GM23338 (cell line): ENCODE measurements around the gene MEPE. TPM values are rescaled to one million over a fixed set of nuclear protein-coding genes. Genes with fewer than 3 reads are reported as not detected.

ENCODE experiments used
- ATAC-seq: fragments of 200-7000 bp; cut with Tn5 transposase; 3 replicates; pipeline ENCODE4 v1.9.1; 2020
- DNase-seq: peaks from one replicate; pipeline ENCODE4 v3.0.0-alpha.2; 2015; ENCODE audit warnings: low spot score
- H2AFZ ChIP-seq: fragments of 200-600 bp; sonication (generic); 2 replicates; pipeline ENCODE4 v1.8.0; 2016; ENCODE audit warnings: antibody characterized with exemption, mild to moderate bottlenecking, moderate library complexity
- H3F3A ChIP-seq: fragments of 200-600 bp; sonication (generic); replicated peaks from 2 replicates; pipeline ENCODE4 v1.8.0; 2017; ENCODE audit warnings: antibody characterized with exemption, mixed run types, low read depth
- H3K27ac ChIP-seq: fragments of 200-600 bp; sonication (generic); 2 replicates; pipeline ENCODE4 v1.6.1; 2016; ENCODE audit warnings: low read depth
- H3K27me3 ChIP-seq: fragments of 200-600 bp; sonication (generic); 2 replicates; pipeline ENCODE4 v1.8.0; 2016; ENCODE audit warnings: mild to moderate bottlenecking, mixed run types, moderate library complexity; ENCODE audit not compliant: insufficient read depth
- H3K36me3 ChIP-seq: fragments of 200-600 bp; sonication (generic); 2 replicates; pipeline ENCODE4 v1.8.0; 2016; ENCODE audit warnings: mild to moderate bottlenecking; ENCODE audit not compliant: insufficient read depth
- H3K4me1 ChIP-seq: fragments of 200-600 bp; sonication (generic); 2 replicates; pipeline ENCODE4 v1.8.0; 2016; ENCODE audit warnings: mild to moderate bottlenecking, moderate library complexity; ENCODE audit not compliant: insufficient read depth
- H3K4me2 ChIP-seq: fragments of 200-600 bp; sonication (generic); 2 replicates; pipeline ENCODE4 v1.7.1; 2017; ENCODE audit warnings: mixed run types
- H3K4me3 ChIP-seq: fragments of 200-600 bp; sonication (generic); 2 replicates; pipeline ENCODE4 v1.6.1; 2016; ENCODE audit warnings: mixed run types
- H3K79me2 ChIP-seq: fragments of 200-600 bp; sonication (generic); replicated peaks from 2 replicates; pipeline ENCODE4 v1.8.0; 2017; ENCODE audit warnings: mild to moderate bottlenecking; ENCODE audit not compliant: insufficient read depth
- H3K9me2 ChIP-seq: fragments of 200-600 bp; sonication (generic); 2 replicates; pipeline ENCODE4 v1.8.0; 2017; ENCODE audit not compliant: insufficient read depth
- H4K20me1 ChIP-seq: fragments of 200-600 bp; sonication (generic); replicated peaks from 2 replicates; pipeline ENCODE4 v1.8.0; 2017; ENCODE audit warnings: mild to moderate bottlenecking; ENCODE audit not compliant: insufficient read depth
- H3K27ac Mint-ChIP-seq: 2 replicates; pipeline ENCODE4 v1.8.0; 2020; ENCODE audit warnings: inconsistent platforms, mild to moderate bottlenecking, moderate library complexity, mixed read lengths
- H3K27me3 Mint-ChIP-seq: 3 replicates; pipeline ENCODE4 v1.8.0; 2022; ENCODE audit warnings: low read depth, mild to moderate bottlenecking, moderate library complexity, mixed read lengths, inconsistent platforms; ENCODE audit not compliant: insufficient read depth, poor library complexity
- H3K36me3 Mint-ChIP-seq: 3 replicates; pipeline ENCODE4 v1.8.0; 2021; ENCODE audit warnings: low read depth, mild to moderate bottlenecking, inconsistent platforms, moderate library complexity, mixed read lengths
- H3K4me1 Mint-ChIP-seq: 3 replicates; pipeline ENCODE4 v1.8.0; 2020; ENCODE audit warnings: mild to moderate bottlenecking, inconsistent platforms, mixed read lengths
- H3K4me3 Mint-ChIP-seq: 3 replicates; pipeline ENCODE4 v1.8.0; 2021; ENCODE audit warnings: moderate library complexity, mild to moderate bottlenecking, inconsistent platforms, mixed read lengths
- H3K9me3 Mint-ChIP-seq: 3 replicates; pipeline ENCODE4 v1.8.0; 2020; ENCODE audit warnings: moderate library complexity, mild to moderate bottlenecking, inconsistent platforms, mixed read lengths
- CREB1 ChIP-seq: fragments of 250-450 bp; sonication (Bioruptor Pico); IDR thresholded peaks from 2 replicates; pipeline ENCODE4 v1.5.0; 2020; ENCODE audit warnings: low read depth, mild to moderate bottlenecking, moderate library complexity
- CTCF ChIP-seq, 2 experiments: fragments of 200-600 bp in 1 of 2; sonication (generic) in 1 of 2; conservative IDR thresholded peaks; 2 replicates each; pipeline versions ENCODE4 v1.5.1 to v1.6.1; 2016 to 2017; ENCODE audit warnings: antibody characterized with exemption in 2 of 2, low read depth in 2 of 2, mild to moderate bottlenecking in 2 of 2, moderate library complexity in 1 of 2
- ETS1 ChIP-seq: IDR thresholded peaks from 2 replicates; pipeline ENCODE4 v1.6.1; 2016; ENCODE audit warnings: antibody characterized with exemption
- EZH2 ChIP-seq: fragments of 200-600 bp; sonication (generic); IDR thresholded peaks from one replicate; pipeline ENCODE4 v1.8.0; 2017; ENCODE audit warnings: antibody characterized with exemption, mild to moderate bottlenecking, low read depth; ENCODE audit not compliant: unreplicated experiment
- EZH2phosphoT487 ChIP-seq: fragments of 200-600 bp; sonication (generic); IDR thresholded peaks from one replicate; pipeline ENCODE4 v1.8.1; 2018; ENCODE audit warnings: antibody characterized with exemption; ENCODE audit not compliant: unreplicated experiment
- JUNB ChIP-seq: IDR thresholded peaks from one replicate; pipeline ENCODE4 v1.6.1; 2016; ENCODE audit warnings: antibody characterized with exemption; ENCODE audit not compliant: unreplicated experiment
- NANOG ChIP-seq: IDR thresholded peaks from 2 replicates; pipeline ENCODE4 v1.6.1; 2016; ENCODE audit warnings: antibody characterized with exemption, borderline replicate concordance
- POLR2AphosphoS5 ChIP-seq: IDR thresholded peaks from 2 replicates; pipeline ENCODE4 v1.6.1; 2016; ENCODE audit warnings: antibody characterized with exemption, low read depth
- REST ChIP-seq: IDR thresholded peaks from one replicate; pipeline ENCODE4 v1.6.1; 2018; ENCODE audit warnings: antibody characterized with exemption; ENCODE audit not compliant: unreplicated experiment
- STAT1 ChIP-seq: IDR thresholded peaks from one replicate; pipeline ENCODE4 v1.6.1; 2016; ENCODE audit warnings: antibody characterized with exemption; ENCODE audit not compliant: unreplicated experiment
- ZNF114 ChIP-seq: fragments of 250-450 bp; sonication (Bioruptor Pico); IDR thresholded peaks from 2 replicates; pipeline ENCODE4 v1.5.0; 2020; ENCODE audit warnings: mild to moderate bottlenecking, moderate library complexity
- ZNF331 ChIP-seq: fragments of 250-450 bp; sonication (Bioruptor Pico); IDR thresholded peaks from 2 replicates; pipeline ENCODE4 v1.5.0; 2020; ENCODE audit warnings: low read depth, mild to moderate bottlenecking, moderate library complexity
- ZNF462 ChIP-seq: fragments of 250-450 bp; sonication (Bioruptor Pico); IDR thresholded peaks from 2 replicates; pipeline ENCODE4 v1.5.0; 2020; ENCODE audit warnings: mild to moderate bottlenecking, moderate library complexity
- polyA plus RNA-seq: library from polyadenylated mRNA; unstranded; fragments of >200 nt; fragmentation: Nextera tagmentation; extraction: Ambion mirVana; gene quantifications from 2 replicates; pipeline ENCODE4 v1.2.1, GENCODE V29; 2016
- total RNA-seq: library from RNA; depleted of rRNA; stranded (reverse); fragments of >200 nt; shearing (Covaris generic); gene quantifications from 2 replicates; pipeline ENCODE4 v1.2.3, GENCODE V29; 2014

MEPE gene
- total and polyA plus RNA-seq, 2 experiments from 2014 or later: not detected

GRCh38 chr4:87851332-87851731 is 18.6 kb downstream of the MEPE start:
- Histone ChIP-seq H3K79me2 (no peaks in the 10 kb centered on the region), H3K36me3 (no peaks in the 10 kb centered on the region), H3K27ac (no peak overlapping the region), H3K4me3 (no peak overlapping the region), H3K4me2 (no peak overlapping the region), H2AFZ (no peak overlapping the region), H3F3A (no peaks in the 10 kb centered on the region), H3K9me2 (no peaks in the 10 kb centered on the region), H3K4me1 (peaks cover 17% of the 10 kb centered on the region), H3K27me3 (no peaks in the 10 kb centered on the region), H4K20me1 (no peaks in the 10 kb centered on the region)
- Mint-ChIP-seq H3K27me3 (peaks cover 2% of the 10 kb centered on the region), H3K36me3 (no peaks in the 10 kb centered on the region), H3K4me3 (no peak overlapping the region), H3K27ac (no peak overlapping the region), H3K9me3 (no peaks in the 10 kb centered on the region), H3K4me1 (peaks cover 39% of the 10 kb centered on the region)
- ATAC-seq: no peak
- no peak for TF ChIP-seq NANOG
- TF ChIP-seq ETS1: no peak
- TF ChIP-seq CREB1 (CRISPR knock-in tag): no peak
- no peak for TF ChIP-seq EZH2
- TF ChIP-seq REST: no peak
- no peak for TF ChIP-seq JUNB
- TF ChIP-seq STAT1: no peak
- TF ChIP-seq ZNF462 (CRISPR knock-in tag): no peak
- TF ChIP-seq ZNF331: no peak
- TF ChIP-seq ZNF114 (CRISPR knock-in tag): no peak
- no peak for TF ChIP-seq CTCF (conservative IDR thresholded peaks at IDR 0.05; ENCODE audit: low read depth in 2 of 2)
- no peak for TF ChIP-seq POLR2AphosphoS5
- no peak for TF ChIP-seq EZH2phosphoT487
- no peak for DNase-seq
